AG04450 (cell line): ENCODE measurements around the gene CDH26. TPM values are rescaled to one million over a fixed set of nuclear protein-coding genes. Genes with fewer than 3 reads are reported as not detected.

ENCODE experiments used
- CTCF ChIA-PET: fragments of 300-600, 350-600 bp; formaldehyde crosslinking; extraction: SDS; loops from one replicate; lab custom pipeline; 2022; ENCODE audit warnings: antibody characterized with exemption, inconsistent platforms; lab: Charles Lee
- POLR2A ChIA-PET: fragments of 350-600 bp; formaldehyde crosslinking; extraction: SDS; loops from one replicate; lab custom pipeline; 2021; ENCODE audit warnings: antibody characterized with exemption, inconsistent platforms; lab: Yijun Ruan, JAX
- DNase-seq: peaks from one replicate; pipeline ENCODE4 v3.0.0-alpha.2; 2011; ENCODE audit warnings: low read depth, low spot score
- H3K27ac ChIP-seq: one replicate; pipeline ENCODE4 v1.5.1; 2012; ENCODE audit warnings: low read depth, low read length, control low read depth
- H3K27me3 ChIP-seq: one replicate; pipeline ENCODE4 v1.6.0; 2012; ENCODE audit warnings: low read length; ENCODE audit not compliant: control insufficient read depth, insufficient read depth
- H3K4me3 ChIP-seq: 2 replicates; pipeline ENCODE4 v1.5.1; 2011; ENCODE audit warnings: mild to moderate bottlenecking, low read depth, low read length, control low read depth
- H3K9me3 ChIP-seq: 2 replicates; pipeline ENCODE4 v1.5.1; 2012; ENCODE audit warnings: low read length; ENCODE audit not compliant: control insufficient read depth, insufficient read depth
- CTCF ChIP-seq: IDR thresholded peaks from 2 replicates; pipeline ENCODE4 v1.5.1; 2011; ENCODE audit warnings: low read depth, low read length, control low read depth, inconsistent platforms
- polyA plus RNA-seq: library from polyadenylated mRNA; depleted of rRNA; stranded (reverse); fragments of >200 nt; gene quantifications from 2 replicates; pipeline ENCODE4 v1.2.3, GENCODE V29; 2011

Gene CDH26
- polyA plus RNA-seq, 1 experiment, result 0.10 TPM

DNA sequence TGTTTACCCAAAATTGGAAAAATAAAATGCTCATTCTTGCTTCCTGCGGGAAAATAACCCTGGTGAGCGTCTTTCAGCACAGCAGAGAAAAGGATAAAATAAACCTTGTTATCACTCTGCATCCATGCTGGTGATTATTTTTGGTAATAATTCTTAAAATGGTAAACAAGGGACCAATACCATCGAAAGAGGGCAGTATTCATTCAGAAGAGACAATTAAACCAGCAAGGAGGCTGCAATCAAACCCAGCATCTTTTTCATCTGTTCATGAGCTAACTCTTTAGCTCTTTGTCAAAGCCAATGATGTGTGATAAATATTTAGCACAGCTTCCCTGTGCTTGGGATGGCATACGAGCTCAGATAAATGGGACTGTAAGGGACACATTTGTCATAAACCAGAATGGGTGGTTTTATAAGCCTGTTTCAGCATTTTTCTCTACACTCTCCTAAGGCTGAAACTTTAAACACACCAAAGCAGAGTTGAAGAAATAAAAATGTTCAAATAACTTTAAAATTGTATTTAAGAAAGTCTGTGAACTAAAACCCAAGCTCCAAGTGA lies 34.4 kb downstream of the CDH26 start:
- Histone ChIP-seq H3K27ac (no peak overlapping the region), H3K4me3 (no peak overlapping the region), H3K9me3 (no peaks in the 10 kb centered on the region), H3K27me3 (peaks cover 12% of the 10 kb centered on the region)
- TF ChIP-seq CTCF, result peak; percentile 44
- DNase-seq, result no peak
- POLR2A ChIA-PET, result no interaction called here
- CTCF ChIA-PET, result interaction anchor here (0.7 to 1.7 kb wide), 10 partner anchors 9 to 272 kb away, joined by 3 to 9 read pairs (median 4); no protein-coding TSS in a partner anchor

DNA sequence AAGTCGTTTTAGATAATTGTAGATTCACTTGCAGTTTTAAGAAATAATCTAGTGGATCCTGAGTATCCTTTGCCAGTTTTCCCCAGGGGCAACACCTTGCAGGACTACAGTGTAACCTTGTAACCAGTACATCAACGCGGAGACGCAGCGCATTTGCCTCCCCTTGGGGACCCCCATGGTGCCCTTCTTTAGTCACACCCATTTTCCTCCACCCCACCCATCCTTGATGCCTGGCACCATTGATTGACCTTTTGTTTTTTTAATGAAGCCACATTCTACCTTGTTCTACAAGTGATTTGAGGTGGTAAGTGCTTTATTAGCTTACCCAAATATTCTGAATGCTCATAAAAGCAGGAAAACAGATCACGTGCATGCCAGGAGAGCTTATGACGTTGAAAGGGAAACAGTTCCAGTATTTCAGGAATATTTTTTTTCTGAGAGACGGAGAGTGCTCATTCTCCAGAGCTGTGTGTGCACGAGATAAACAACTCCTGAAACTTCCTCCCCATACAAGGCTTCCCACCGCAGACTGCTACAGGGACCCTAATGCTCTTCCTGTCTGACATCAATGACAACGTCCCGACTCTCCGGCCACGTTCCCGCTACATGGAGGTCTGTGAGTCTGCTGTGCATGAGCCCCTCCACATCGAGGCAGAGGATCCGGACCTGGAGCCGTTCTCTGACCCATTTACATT lies 35.7 kb downstream of the CDH26 start:
- Histone ChIP-seq H3K27ac (no peak overlapping the region), H3K27me3 (peaks cover 12% of the 10 kb centered on the region), H3K9me3 (no peaks in the 10 kb centered on the region), H3K4me3 (no peak overlapping the region)
- no peak for DNase-seq
- ChIA-PET CTCF (interaction anchor here (1.4 to 1.7 kb wide), 3 partner anchors 12 to 217 kb away, joined by 5 to 9 read pairs (median 6); no protein-coding TSS in a partner anchor), POLR2A (no interaction called here)
- TF ChIP-seq CTCF, result no peak

GRCh38 chr20:59994697-59995122 lies 36.5 kb downstream of the CDH26 start:
- Histone ChIP-seq H3K27me3 (peaks cover 14% of the 10 kb centered on the region), H3K4me3 (no peak overlapping the region), H3K27ac (no peak overlapping the region), H3K9me3 (no peaks in the 10 kb centered on the region)
- CTCF ChIA-PET, result no interaction called here
- POLR2A ChIA-PET, result no interaction called here
- no peak for TF ChIP-seq CTCF
- no peak for DNase-seq

DNA sequence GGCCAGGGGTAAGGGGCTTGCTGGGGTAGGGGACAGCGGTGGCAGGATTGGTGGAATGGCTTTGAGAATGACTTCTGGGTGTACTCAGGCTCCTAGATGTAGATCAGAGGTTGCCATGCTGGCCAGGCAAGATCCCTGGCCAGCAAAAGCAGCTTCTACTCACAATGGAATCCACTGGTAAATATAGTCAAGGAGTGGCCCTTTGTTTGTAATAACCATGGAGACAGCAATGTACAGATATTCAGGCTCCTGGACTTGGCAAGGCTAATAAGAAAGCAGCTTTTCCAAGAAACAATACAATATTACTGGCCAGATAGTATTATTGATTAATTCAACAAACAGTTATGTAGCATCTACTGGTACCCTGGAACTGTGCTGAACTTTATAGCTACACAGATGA lies 37.9 kb downstream of the CDH26 start:
- Histone ChIP-seq H3K27ac (no peak overlapping the region), H3K27me3 (peaks cover 16% of the 10 kb centered on the region), H3K4me3 (no peak overlapping the region), H3K9me3 (no peaks in the 10 kb centered on the region)
- no peak for TF ChIP-seq CTCF
- no peak for DNase-seq
- ChIA-PET POLR2A (no interaction called here), CTCF (no interaction called here)

- TF ChIP-seq CTCF, result no peak
- Histone ChIP-seq H3K9me3 (no peaks in the 10 kb centered on the region), H3K4me3 (no peak overlapping the region), H3K27ac (no peak overlapping the region), H3K27me3 (peaks cover 16% of the 10 kb centered on the region)
- ChIA-PET POLR2A (no interaction called here), CTCF (interaction anchor here (1.5 kb wide), 2 partner anchors 63 to 466 kb away, joined by 4 read pairs; no protein-coding TSS in a partner anchor)
- no peak for DNase-seq
Measured at GRCh38 chr20:59997896-59998295, 39.7 kb downstream of the CDH26 start.
